ENCODE results near the gene IQCK. TPM values are rescaled to one million over a fixed set of nuclear protein-coding genes. Genes with fewer than 3 reads are reported as not detected.

IQCK gene
- total RNA-seq, 2 donors from 2014 or later, result 1.7 to 2.9 TPM

GRCh38 chr16:19861811-19862327, 143.8 kb downstream of the IQCK start:
- no peaks in the 10 kb centered on the region for H3K27me3 Mint-ChIP-seq
- H3K4me3 Mint-ChIP-seq, result no peak overlapping the region
- no peaks in the 10 kb centered on the region for H3K4me1 Mint-ChIP-seq
- H3K27ac Mint-ChIP-seq, result no peak overlapping the region
- ATAC-seq (replicated peaks), result no peak
- H3K9me3 Mint-ChIP-seq, result no peaks in the 10 kb centered on the region
- no peaks in the 10 kb centered on the region for H3K36me3 Mint-ChIP-seq (ENCODE audit: low read depth)

GRCh38 chr16:19863990-19864389, 145.9 kb downstream of the IQCK start:
- Mint-ChIP-seq H3K4me3 (no peak overlapping the region), H3K27me3 (no peaks in the 10 kb centered on the region), H3K36me3 (ENCODE audit: low read depth) (no peaks in the 10 kb centered on the region), H3K9me3 (no peaks in the 10 kb centered on the region), H3K27ac (no peak overlapping the region), H3K4me1 (no peaks in the 10 kb centered on the region)
- no peak for ATAC-seq (replicated peaks)

- no peaks in the 10 kb centered on the region for H3K9me3 Mint-ChIP-seq
- H3K36me3 Mint-ChIP-seq (ENCODE audit: low read depth), result no peaks in the 10 kb centered on the region
- no peak for ATAC-seq (replicated peaks)
- H3K27ac Mint-ChIP-seq, result no peak overlapping the region
- no peaks in the 10 kb centered on the region for H3K4me1 Mint-ChIP-seq
- no peak overlapping the region for H3K4me3 Mint-ChIP-seq
- no peaks in the 10 kb centered on the region for H3K27me3 Mint-ChIP-seq
Measured at GRCh38 chr16:19864566-19864965, 146.5 kb downstream of the IQCK start.

GRCh38 chr16:19868421-19868820, 150.3 kb downstream of the IQCK start:
- H3K27me3 Mint-ChIP-seq, result no peaks in the 10 kb centered on the region
- no peak for ATAC-seq (replicated peaks)
- H3K9me3 Mint-ChIP-seq, result no peaks in the 10 kb centered on the region
- H3K4me1 Mint-ChIP-seq, result no peaks in the 10 kb centered on the region
- H3K27ac Mint-ChIP-seq, result no peak overlapping the region
- H3K4me3 Mint-ChIP-seq, result no peak overlapping the region
- no peaks in the 10 kb centered on the region for H3K36me3 Mint-ChIP-seq (ENCODE audit: low read depth)

GRCh38 chr16:19871721-19872120, 153.7 kb downstream of the IQCK start:
- Mint-ChIP-seq H3K27me3 (no peaks in the 10 kb centered on the region), H3K4me1 (no peaks in the 10 kb centered on the region), H3K27ac (no peak overlapping the region), H3K4me3 (no peak overlapping the region), H3K9me3 (no peaks in the 10 kb centered on the region), H3K36me3 (ENCODE audit: low read depth) (no peaks in the 10 kb centered on the region)
- no peak for ATAC-seq (replicated peaks)

- ATAC-seq (replicated peaks), result no peak
- Mint-ChIP-seq H3K27me3 (no peaks in the 10 kb centered on the region), H3K4me3 (no peak overlapping the region), H3K36me3 (ENCODE audit: low read depth) (no peaks in the 10 kb centered on the region), H3K4me1 (no peaks in the 10 kb centered on the region), H3K27ac (no peak overlapping the region), H3K9me3 (no peaks in the 10 kb centered on the region)
Measured at GRCh38 chr16:19872179-19872863, 154.2 kb downstream of the IQCK start.

GRCh38 chr16:19872935-19873334, 154.9 kb downstream of the IQCK start:
- Mint-ChIP-seq H3K27me3 (no peaks in the 10 kb centered on the region), H3K27ac (no peak overlapping the region), H3K4me1 (no peaks in the 10 kb centered on the region), H3K36me3 (ENCODE audit: low read depth) (no peaks in the 10 kb centered on the region), H3K4me3 (no peak overlapping the region), H3K9me3 (no peaks in the 10 kb centered on the region)
- no peak for ATAC-seq (replicated peaks)

GRCh38 chr16:19874026-19874425, 156.0 kb downstream of the IQCK start:
- H3K4me3 Mint-ChIP-seq, result no peak overlapping the region
- no peaks in the 10 kb centered on the region for H3K4me1 Mint-ChIP-seq
- H3K36me3 Mint-ChIP-seq (ENCODE audit: low read depth), result no peaks in the 10 kb centered on the region
- H3K27ac Mint-ChIP-seq, result no peak overlapping the region
- no peaks in the 10 kb centered on the region for H3K27me3 Mint-ChIP-seq
- ATAC-seq (replicated peaks), result no peak
- no peaks in the 10 kb centered on the region for H3K9me3 Mint-ChIP-seq

GRCh38 chr16:19874851-19875546, 156.9 kb downstream of the IQCK start:
- Mint-ChIP-seq H3K9me3 (no peaks in the 10 kb centered on the region), H3K4me3 (no peak overlapping the region), H3K4me1 (no peaks in the 10 kb centered on the region), H3K36me3 (ENCODE audit: low read depth) (no peaks in the 10 kb centered on the region), H3K27ac (no peak overlapping the region), H3K27me3 (no peaks in the 10 kb centered on the region)
- ATAC-seq (replicated peaks), result no peak

- H3K4me3 Mint-ChIP-seq, result no peak overlapping the region
- no peaks in the 10 kb centered on the region for H3K9me3 Mint-ChIP-seq
- ATAC-seq (replicated peaks), result no peak
Measured at GRCh38 chr16:19875900-19876299, 157.8 kb downstream of the IQCK start.

GRCh38 chr16:19876501-19877059, 158.5 kb downstream of the IQCK start:
- Mint-ChIP-seq H3K36me3 (ENCODE audit: low read depth) (no peaks in the 10 kb centered on the region), H3K9me3 (no peaks in the 10 kb centered on the region), H3K4me1 (no peaks in the 10 kb centered on the region), H3K27me3 (no peaks in the 10 kb centered on the region), H3K4me3 (no peak overlapping the region), H3K27ac (no peak overlapping the region)
- no peak for ATAC-seq (replicated peaks)

More at GRCh38 chr16:19875900-19876299, 157.8 kb downstream of the IQCK start:
- H3K36me3 Mint-ChIP-seq (ENCODE audit: low read depth), result no peaks in the 10 kb centered on the region
- H3K4me1 Mint-ChIP-seq, result no peaks in the 10 kb centered on the region
- no peaks in the 10 kb centered on the region for H3K27me3 Mint-ChIP-seq
- H3K27ac Mint-ChIP-seq, result no peak overlapping the region

GRCh38 chr16:19878757-19879156, 160.7 kb downstream of the IQCK start:
- Mint-ChIP-seq H3K36me3 (ENCODE audit: low read depth) (no peaks in the 10 kb centered on the region), H3K4me1 (no peaks in the 10 kb centered on the region), H3K27me3 (peaks cover 8% of the 10 kb centered on the region), H3K4me3 (no peak overlapping the region), H3K9me3 (no peaks in the 10 kb centered on the region), H3K27ac (no peak overlapping the region)
- ATAC-seq (replicated peaks), result no peak

- Mint-ChIP-seq H3K9me3 (no peaks in the 10 kb centered on the region), H3K4me1 (no peaks in the 10 kb centered on the region), H3K4me3 (no peak overlapping the region), H3K27ac (no peak overlapping the region), H3K36me3 (ENCODE audit: low read depth) (no peaks in the 10 kb centered on the region), H3K27me3 (peaks cover 8% of the 10 kb centered on the region)
- no peak for ATAC-seq (replicated peaks)
Measured at GRCh38 chr16:19879241-19879792, 161.2 kb downstream of the IQCK start.

GRCh38 chr16:19881028-19881427, 163.0 kb downstream of the IQCK start:
- peaks cover 9% of the 10 kb centered on the region for H3K4me1 Mint-ChIP-seq
- H3K4me3 Mint-ChIP-seq, result no peak overlapping the region
- H3K27me3 Mint-ChIP-seq, result peaks cover 18% of the 10 kb centered on the region
- ATAC-seq (replicated peaks), result no peak
- H3K27ac Mint-ChIP-seq, result no peak overlapping the region
- no peaks in the 10 kb centered on the region for H3K36me3 Mint-ChIP-seq (ENCODE audit: low read depth)
- H3K9me3 Mint-ChIP-seq, result no peaks in the 10 kb centered on the region

- Mint-ChIP-seq H3K27ac (no peak overlapping the region), H3K4me3 (no peak overlapping the region), H3K36me3 (ENCODE audit: low read depth) (no peaks in the 10 kb centered on the region), H3K9me3 (no peaks in the 10 kb centered on the region), H3K27me3 (peaks cover 20% of the 10 kb centered on the region), H3K4me1 (peaks cover 14% of the 10 kb centered on the region)
- no peak for ATAC-seq (replicated peaks)
Measured at GRCh38 chr16:19881783-19882182, 163.7 kb downstream of the IQCK start.

All from activated T-helper 17 cell treated with anti-CD3 and anti-CD28 coated beads, Interleukin-2, amount 50 U/mL, for 72 hours (primary cell).